CD4-positive, alpha-beta T cell (primary cell): Measurements from ENCODE around the gene SALL1. TPM values are rescaled to one million over a fixed set of nuclear protein-coding genes. Genes with fewer than 3 reads are reported as not detected.

Experiments
- ATAC-seq: fragments of 200-7000 bp; cut with Tn5 transposase; one replicate; pipeline ENCODE4 v1.10.0; 2022; ENCODE audit warnings: mild to moderate bottlenecking; ENCODE audit not compliant: poor library complexity
- CTCF ChIA-PET: fragments of 350-600 bp; sonication (Branson Sonifier 250); formaldehyde crosslinking; loops from one replicate; lab custom pipeline; 2021; ENCODE audit warnings: antibody characterized with exemption, inconsistent platforms; lab: Charles Lee
- POLR2A ChIA-PET: fragments of 350-600 bp; sonication (Branson Sonifier 250); formaldehyde crosslinking; loops from one replicate; lab custom pipeline; 2021; ENCODE audit warnings: antibody characterized with exemption, inconsistent platforms; lab: Charles Lee
- DNase-seq, 14 experiments: peaks; one replicate each; pipeline ENCODE4 v3.0.0-alpha.2; 2013 to 2020; ENCODE audit warnings: mixed read lengths in 2 of 14
- H3K27ac ChIP-seq, 2 donors: one replicate each; pipeline versions ENCODE4 v1.5.1 to v1.7.0; 2013; ENCODE audit warnings: low read length in 2 of 2, low read depth in 1 of 2, mild to moderate bottlenecking in 1 of 2
- H3K27me3 ChIP-seq, 2 experiments: 1 replicate in 1 of 2; 2 replicates in 1 of 2; pipeline versions ENCODE4 v1.6.1 to v1.7.0; 2013; ENCODE audit warnings: low read length in 2 of 2, control low read depth in 1 of 2, mild to moderate bottlenecking in 1 of 2, moderate library complexity in 1 of 2; ENCODE audit not compliant: insufficient read depth in 2 of 2, control insufficient read depth in 1 of 2
- H3K36me3 ChIP-seq: one replicate; pipeline ENCODE4 v1.6.1; 2013; ENCODE audit warnings: low read length, control low read depth; ENCODE audit not compliant: insufficient read depth
- H3K4me1 ChIP-seq: one replicate; pipeline ENCODE4 v1.6.1; 2013; ENCODE audit warnings: low read length, control low read depth; ENCODE audit not compliant: insufficient read depth
- H3K4me3 ChIP-seq: one replicate; pipeline ENCODE4 v1.5.1; 2013; ENCODE audit warnings: mild to moderate bottlenecking, low read length, moderate library complexity
- H3K9me3 ChIP-seq, 2 experiments: 1 replicate in 1 of 2; 2 replicates in 1 of 2; pipeline versions ENCODE4 v1.6.1 to v1.7.0; 2013; ENCODE audit warnings: low read length in 2 of 2, mild to moderate bottlenecking in 2 of 2, control low read depth in 1 of 2, moderate library complexity in 1 of 2; ENCODE audit not compliant: control insufficient read depth in 1 of 2, insufficient read depth in 1 of 2
- H3K27ac Mint-ChIP-seq: one replicate; pipeline ENCODE4 v1.8.0; 2020; ENCODE audit warnings: mixed read lengths
- H3K27me3 Mint-ChIP-seq: one replicate; pipeline ENCODE4 v1.8.0; 2021; ENCODE audit warnings: mixed read lengths
- H3K36me3 Mint-ChIP-seq: one replicate; pipeline ENCODE4 v1.8.0; 2021; ENCODE audit warnings: low read depth, mixed read lengths
- H3K4me1 Mint-ChIP-seq: one replicate; pipeline ENCODE4 v1.8.0; 2021; ENCODE audit warnings: low read depth, mixed read lengths
- H3K4me3 Mint-ChIP-seq: one replicate; pipeline ENCODE4 v1.8.0; 2020; ENCODE audit warnings: mild to moderate bottlenecking, mixed read lengths
- H3K9me3 Mint-ChIP-seq: one replicate; pipeline ENCODE4 v1.8.0; 2020; ENCODE audit warnings: mixed read lengths
- intact Hi-C, 2 experiments: fragments of 100-400 bp; cut with DNase I in 1 of 2; cut with micrococcal nuclease in 1 of 2; formaldehyde crosslinking; loops; one replicate each; pipeline versions ENCODE4 v1.15.1 to v1.9.0; 2023 to 2025; cut with DNase I, micrococcal nuclease
- total RNA-seq, 174 experiments: library from RNA in 2 of 174; stranded (reverse) in 2 of 174; gene quantifications; one replicate each; pipeline ENCODE4 v1.2.3 and lab custom pipeline; 2021 to 2026
- TF ChIP-seq, protein P1 (sequence below): fragments of 200-600 bp; IDR thresholded peaks from one replicate; pipeline ENCODE4 v1.8.0; 2022; ENCODE audit warnings: antibody characterized with exemption, mild to moderate bottlenecking

The SALL1 gene
- total RNA-seq, 2 experiments from 2014 or later, result not detected

DNA sequence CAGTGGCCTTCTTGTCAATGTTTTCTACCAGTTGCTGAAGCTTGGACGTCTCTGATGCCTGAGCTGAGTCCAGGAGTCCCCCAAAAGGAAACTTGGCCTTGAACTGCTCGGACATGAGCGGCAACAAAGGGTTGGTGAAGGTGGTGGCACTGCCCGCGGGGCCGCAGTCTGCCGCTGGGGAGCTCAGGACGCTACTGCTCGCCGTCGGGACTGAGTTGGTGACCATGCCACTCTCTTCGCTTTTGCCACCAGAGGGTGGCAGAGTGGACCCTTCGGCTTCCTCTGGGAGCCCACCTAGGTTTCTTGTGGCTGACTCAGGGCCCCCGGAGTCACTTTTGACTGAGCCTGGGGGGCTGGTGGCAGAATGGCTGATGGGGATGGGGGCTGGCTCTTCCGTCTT, 11.0 kb downstream of the SALL1 start:
- ATAC-seq (no peak), DNase-seq (no peak)
- Histone ChIP-seq H3K27me3 (peaks cover 5 to 8% of the 10 kb centered on the region in 2 experiments), H3K4me1 (no peaks in the 10 kb centered on the region), H3K9me3 (peaks cover 0 to 29% of the 10 kb centered on the region in 2 experiments), H3K4me3 (no peak overlapping the region), H3K36me3 (no peaks in the 10 kb centered on the region), H3K27ac (no peak overlapping the region)
- Mint-ChIP-seq H3K36me3 (no peaks in the 10 kb centered on the region), H3K4me3 (no peak overlapping the region), H3K9me3 (peaks cover 5% of the 10 kb centered on the region), H3K4me1 (no peaks in the 10 kb centered on the region), H3K27me3 (peaks cover 35% of the 10 kb centered on the region), H3K27ac (no peak overlapping the region)
- POLR2A ChIA-PET, result no interaction called here
- CTCF ChIA-PET, result no interaction called here
- intact Hi-C loops, result no loop called here
- TF ChIP-seq, protein P1, sequence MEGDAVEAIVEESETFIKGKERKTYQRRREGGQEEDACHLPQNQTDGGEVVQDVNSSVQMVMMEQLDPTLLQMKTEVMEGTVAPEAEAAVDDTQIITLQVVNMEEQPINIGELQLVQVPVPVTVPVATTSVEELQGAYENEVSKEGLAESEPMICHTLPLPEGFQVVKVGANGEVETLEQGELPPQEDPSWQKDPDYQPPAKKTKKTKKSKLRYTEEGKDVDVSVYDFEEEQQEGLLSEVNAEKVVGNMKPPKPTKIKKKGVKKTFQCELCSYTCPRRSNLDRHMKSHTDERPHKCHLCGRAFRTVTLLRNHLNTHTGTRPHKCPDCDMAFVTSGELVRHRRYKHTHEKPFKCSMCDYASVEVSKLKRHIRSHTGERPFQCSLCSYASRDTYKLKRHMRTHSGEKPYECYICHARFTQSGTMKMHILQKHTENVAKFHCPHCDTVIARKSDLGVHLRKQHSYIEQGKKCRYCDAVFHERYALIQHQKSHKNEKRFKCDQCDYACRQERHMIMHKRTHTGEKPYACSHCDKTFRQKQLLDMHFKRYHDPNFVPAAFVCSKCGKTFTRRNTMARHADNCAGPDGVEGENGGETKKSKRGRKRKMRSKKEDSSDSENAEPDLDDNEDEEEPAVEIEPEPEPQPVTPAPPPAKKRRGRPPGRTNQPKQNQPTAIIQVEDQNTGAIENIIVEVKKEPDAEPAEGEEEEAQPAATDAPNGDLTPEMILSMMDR, result no peak

DNA sequence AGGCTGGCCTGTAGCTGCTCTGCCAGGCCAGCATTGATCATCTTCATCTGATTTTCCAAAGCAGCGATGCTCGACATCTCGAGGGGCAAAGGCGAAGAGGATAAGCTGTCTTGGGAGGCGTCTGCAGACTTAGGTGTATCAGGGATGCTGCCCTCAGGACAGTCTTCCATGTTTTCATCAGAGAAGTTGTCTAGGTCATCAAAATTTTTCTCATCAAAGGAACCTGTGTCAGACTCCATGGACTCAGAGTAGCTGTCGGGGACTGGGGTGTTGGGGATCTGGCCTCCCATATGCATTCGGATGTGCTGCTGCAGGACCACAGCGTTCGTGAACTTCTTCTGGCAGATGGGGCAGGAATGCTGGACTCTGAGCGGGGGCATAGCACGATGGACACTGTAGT, 11.5 kb downstream of the SALL1 start:
- Histone ChIP-seq H3K9me3 (peaks cover 0 to 34% of the 10 kb centered on the region in 2 experiments), H3K27ac (no peak overlapping the region), H3K36me3 (no peaks in the 10 kb centered on the region), H3K4me1 (no peaks in the 10 kb centered on the region), H3K4me3 (no peak overlapping the region), H3K27me3 (peaks cover 8 to 10% of the 10 kb centered on the region in 2 experiments)
- no peak overlapping the region for H3K4me3 Mint-ChIP-seq
- H3K27ac Mint-ChIP-seq, result no peak overlapping the region
- no peaks in the 10 kb centered on the region for H3K36me3 Mint-ChIP-seq
- no peaks in the 10 kb centered on the region for H3K4me1 Mint-ChIP-seq
- TF ChIP-seq, protein P1, result no peak
- intact Hi-C loops, result no loop called here
- ATAC-seq (no peak), DNase-seq (no peak)
- H3K27me3 Mint-ChIP-seq, result peaks cover 37% of the 10 kb centered on the region
- POLR2A ChIA-PET, result no interaction called here
- CTCF ChIA-PET, result no interaction called here
- H3K9me3 Mint-ChIP-seq, result peaks cover 5% of the 10 kb centered on the region

GRCh38 chr16:51138178-51138577, 12.9 kb downstream of the SALL1 start:
- intact Hi-C loops, result no loop called here
- ATAC-seq (no peak), DNase-seq (no peak)
- Mint-ChIP-seq H3K4me1 (no peaks in the 10 kb centered on the region), H3K36me3 (no peaks in the 10 kb centered on the region), H3K4me3 (no peak overlapping the region), H3K9me3 (peaks cover 5% of the 10 kb centered on the region), H3K27ac (no peak overlapping the region), H3K27me3 (peaks cover 40% of the 10 kb centered on the region)
- H3K9me3 ChIP-seq, result peaks cover 0 to 39% of the 10 kb centered on the region in 2 experiments
- H3K36me3 ChIP-seq, result no peaks in the 10 kb centered on the region
- no peaks in the 10 kb centered on the region for H3K4me1 ChIP-seq
- no peak overlapping the region for H3K4me3 ChIP-seq
- peaks cover 18 to 19% of the 10 kb centered on the region in 2 experiments for H3K27me3 ChIP-seq
- ChIA-PET CTCF (no interaction called here), POLR2A (no interaction called here)
- TF ChIP-seq, protein P1, result no peak
- no peak overlapping the region for H3K27ac ChIP-seq
